Loucy (cell line): ENCODE measurements around the gene CD300LG.

Experiments
- H2AFZ ChIP-seq: fragments of 200-600 bp; sonication (generic); 2 replicates; pipeline ENCODE4 v1.6.0; 2016; ENCODE audit warnings: antibody characterized with exemption, mild to moderate bottlenecking, low read length, moderate library complexity
- H3F3A ChIP-seq: fragments of 200-600 bp; 2 replicates; pipeline ENCODE4 v1.6.0; 2016; ENCODE audit warnings: antibody characterized with exemption, low read depth, mild to moderate bottlenecking
- H3K27me3 ChIP-seq: fragments of 200-600 bp; sonication (generic); 2 replicates; pipeline ENCODE4 v1.6.1; 2014; ENCODE audit warnings: low read length, mild to moderate bottlenecking; ENCODE audit not compliant: insufficient read depth, poor library complexity, severe bottlenecking
- H3K36me3 ChIP-seq: fragments of 200-600 bp; sonication (generic); 2 replicates; pipeline ENCODE4 v1.6.1; 2016; ENCODE audit warnings: low read length; ENCODE audit not compliant: insufficient read depth
- H3K4me1 ChIP-seq: fragments of 200-600 bp; sonication (generic); 2 replicates; pipeline ENCODE4 v1.5.1; 2014; ENCODE audit warnings: low read length, mild to moderate bottlenecking; ENCODE audit not compliant: insufficient read depth, poor library complexity, severe bottlenecking
- H3K4me2 ChIP-seq: fragments of 200-600 bp; sonication (generic); 2 replicates; pipeline ENCODE4 v1.6.0; 2014; ENCODE audit warnings: antibody characterized with exemption, low read length, low read depth, mild to moderate bottlenecking; ENCODE audit not compliant: poor library complexity, severe bottlenecking
- H3K4me3 ChIP-seq: fragments of 200-600 bp; sonication (generic); 2 replicates; pipeline ENCODE4 v1.5.1; 2014; ENCODE audit warnings: low read length, mild to moderate bottlenecking, mixed read lengths; ENCODE audit not compliant: poor library complexity, severe bottlenecking
- H3K79me2 ChIP-seq: fragments of 200-600 bp; sonication (generic); 2 replicates; pipeline ENCODE4 v1.6.1; 2014; ENCODE audit warnings: low read length; ENCODE audit not compliant: insufficient read depth
- H3K9ac ChIP-seq: fragments of 200-600 bp; sonication (generic); 2 replicates; pipeline ENCODE4 v1.6.0; 2014; ENCODE audit warnings: mild to moderate bottlenecking, low read depth, low read length, moderate library complexity; ENCODE audit not compliant: poor library complexity, severe bottlenecking
- H3K9me2 ChIP-seq: fragments of 200-600 bp; sonication (generic); replicated peaks from 2 replicates; pipeline ENCODE4 v1.6.1; 2016; ENCODE audit warnings: low read depth, low read length, mixed read lengths
- H3K9me3 ChIP-seq: fragments of 200-600 bp; sonication (generic); 2 replicates; pipeline ENCODE4 v1.6.1; 2014; ENCODE audit warnings: mild to moderate bottlenecking, antibody characterized with exemption, low read length, low read depth; ENCODE audit not compliant: insufficient read depth
- H4K20me1 ChIP-seq: fragments of 200-600 bp; sonication (generic); 2 replicates; pipeline ENCODE4 v1.6.0; 2014; ENCODE audit warnings: antibody characterized with exemption, low read length, mild to moderate bottlenecking; ENCODE audit not compliant: insufficient read depth, poor library complexity, severe bottlenecking
- CTCF ChIP-seq: fragments of 200-600 bp; sonication (generic); conservative IDR thresholded peaks from 2 replicates; pipeline ENCODE4 v1.5.1; 2014; ENCODE audit warnings: mild to moderate bottlenecking, antibody characterized with exemption, low read length
- EZH2phosphoT487 ChIP-seq: fragments of 200-600 bp; IDR thresholded peaks from 2 replicates; pipeline ENCODE4 v1.6.1; 2018; ENCODE audit warnings: antibody characterized with exemption, mild to moderate bottlenecking, moderate library complexity, borderline replicate concordance

The CD300LG gene

GRCh38 chr17:43877451-43878155 is 30.6 kb downstream of the CD300LG start:
- H3K9ac ChIP-seq = no peak overlapping the region
- H3K9me2 ChIP-seq = no peaks in the 10 kb centered on the region
- no peaks in the 10 kb centered on the region for H3K79me2 ChIP-seq
- no peak overlapping the region for H3K4me3 ChIP-seq
- TF ChIP-seq CTCF = no peak
- no peak for TF ChIP-seq EZH2phosphoT487
- H3K36me3 ChIP-seq = peaks cover 7% of the 10 kb centered on the region; the same call in 1 of the 2 replicates
- no peak overlapping the region for H2AFZ ChIP-seq
- H3K4me2 ChIP-seq = no peak overlapping the region
- no peaks in the 10 kb centered on the region for H4K20me1 ChIP-seq
- no peaks in the 10 kb centered on the region for H3K4me1 ChIP-seq
- no peaks in the 10 kb centered on the region for H3K9me3 ChIP-seq
- no peaks in the 10 kb centered on the region for H3K27me3 ChIP-seq
- no peaks in the 10 kb centered on the region for H3F3A ChIP-seq

GRCh38 chr17:43878260-43879175 is 31.5 kb downstream of the CD300LG start:
- Histone ChIP-seq H3K79me2 (no peaks in the 10 kb centered on the region), H3K4me2 (no peak overlapping the region), H3K27me3 (no peaks in the 10 kb centered on the region), H3K9ac (no peak overlapping the region), H3K4me3 (no peak overlapping the region), H3K36me3 (peaks cover 7% of the 10 kb centered on the region; the same call in 1 of the 2 replicates), H3K4me1 (no peaks in the 10 kb centered on the region), H3K9me3 (no peaks in the 10 kb centered on the region), H2AFZ (no peak overlapping the region), H4K20me1 (no peaks in the 10 kb centered on the region), H3K9me2 (no peaks in the 10 kb centered on the region), H3F3A (no peaks in the 10 kb centered on the region)
- TF ChIP-seq EZH2phosphoT487 = no peak
- TF ChIP-seq CTCF = peak; percentile 85

GRCh38 chr17:43879723-43880419 is 32.9 kb downstream of the CD300LG start:
- Histone ChIP-seq H3K36me3 (peaks cover 7% of the 10 kb centered on the region; the same call in 1 of the 2 replicates), H3K9ac (no peak overlapping the region), H3K4me2 (no peak overlapping the region), H3K9me2 (no peaks in the 10 kb centered on the region), H3K4me1 (no peaks in the 10 kb centered on the region), H4K20me1 (no peaks in the 10 kb centered on the region), H2AFZ (no peak overlapping the region), H3F3A (no peaks in the 10 kb centered on the region), H3K9me3 (no peaks in the 10 kb centered on the region), H3K4me3 (no peak overlapping the region), H3K27me3 (no peaks in the 10 kb centered on the region), H3K79me2 (no peaks in the 10 kb centered on the region)
- no peak for TF ChIP-seq EZH2phosphoT487
- TF ChIP-seq CTCF = no peak
